Spleen (tissue), 11 donors: ENCODE measurements around the gene ABCG1. TPM values are rescaled to one million over a fixed set of nuclear protein-coding genes. Genes with fewer than 3 reads are reported as not detected.

Source experiments
- DNase-seq: peaks from one replicate; pipeline ENCODE4 v3.0.0-alpha.2; 2020
- H3K27ac ChIP-seq, 8 donors: fragments of 200-600 bp; sonication (generic) in 7 of 8; 1 replicate in 4 of 8; 2 replicates in 4 of 8; pipeline versions ENCODE4 v1.5.0 to v1.8.0; 2016 to 2021; ENCODE audit warnings: inconsistent platforms in 4 of 8, mild to moderate bottlenecking in 4 of 8, moderate library complexity in 1 of 8
- H3K27me3 ChIP-seq, 7 donors: fragments of 200-600 bp; sonication (generic) in 6 of 7; replicated peaks in 1 of 7; 1 replicate in 4 of 7; 2 replicates in 3 of 7; pipeline versions ENCODE4 v1.5.0 to v1.8.0; 2016 to 2021; ENCODE audit warnings: inconsistent platforms in 3 of 7, mild to moderate bottlenecking in 1 of 7
- H3K36me3 ChIP-seq, 6 donors: fragments of 200-600 bp; sonication (generic) in 5 of 6; 1 replicate in 4 of 6; 2 replicates in 2 of 6; pipeline versions ENCODE4 v1.5.0 to v1.8.0; 2016 to 2021; ENCODE audit warnings: inconsistent platforms in 2 of 6
- H3K4me1 ChIP-seq, 6 donors: fragments of 200-600 bp; sonication (generic) in 5 of 6; 1 replicate in 3 of 6; 2 replicates in 3 of 6; pipeline versions ENCODE4 v1.5.0 to v1.8.0; 2016 to 2021; ENCODE audit warnings: inconsistent platforms in 3 of 6
- H3K4me3 ChIP-seq, 8 donors: fragments of 200-600 bp; sonication (generic) in 7 of 8; 1 replicate in 4 of 8; 2 replicates in 4 of 8; pipeline versions ENCODE4 v1.5.0 to v1.8.0; 2016 to 2021; ENCODE audit warnings: inconsistent platforms in 4 of 8, mild to moderate bottlenecking in 4 of 8, moderate library complexity in 2 of 8
- H3K9me3 ChIP-seq, 8 donors: fragments of 200-600 bp; sonication (generic) in 7 of 8; 1 replicate in 4 of 8; 2 replicates in 4 of 8; pipeline versions ENCODE4 v1.5.0 to v1.8.0; 2016 to 2021; ENCODE audit warnings: inconsistent platforms in 4 of 8
- CTCF ChIP-seq, 11 experiments: fragments of 200-600 bp in 7 of 11; fragments of 450-650 bp in 4 of 11; sonication (generic) in 4 of 11; IDR thresholded peaks in 8 of 11; conservative IDR thresholded peaks in 3 of 11; 1 replicate in 7 of 11; 2 replicates in 4 of 11; pipeline versions ENCODE4 v1.4.0 to v1.8.0; 2016 to 2021; ENCODE audit warnings: antibody characterized with exemption in 11 of 11, inconsistent platforms in 4 of 11, mild to moderate bottlenecking in 1 of 11
- POLR2A ChIP-seq, 3 donors: fragments of 450-650 bp; IDR thresholded peaks; one replicate each; pipeline ENCODE4 v1.5.1; 2017; ENCODE audit warnings: antibody characterized with exemption in 3 of 3, mild to moderate bottlenecking in 1 of 3
- POLR2AphosphoS5 ChIP-seq, 3 donors: sonication (generic); formaldehyde crosslinking; IDR thresholded peaks; one replicate each; pipeline ENCODE4 v1.5.1; 2017; ENCODE audit warnings: antibody characterized with exemption in 3 of 3
- WGBS, 5 donors: extraction: QIAGEN DNeasy Blood & Tissue Kit in 3 of 5; methylation state at CpG; one replicate each; pipeline versions ENCODE4 v1.1.5 to v1.1.7; 2013 to 2018; 5-methylcytosine and 5-hydroxymethylcytosine counted together
- intact Hi-C: fragments of 100-400 bp; cut with DNase I; formaldehyde crosslinking; loops from one replicate; pipeline ENCODE4 v1.15.0; 2023; ENCODE audit warnings: low total_unique reads
- polyA plus RNA-seq, 3 donors: library from polyadenylated mRNA; stranded (reverse); fragments of 200-250 nt; gene quantifications; one replicate each; pipeline ENCODE4 v1.2.1, GENCODE V29; 2013
- total RNA-seq, 7 donors: library from RNA; depleted of rRNA in 3 of 7; stranded (reverse); fragments of >200 nt in 3 of 7; fragmentation: NEBNext Ultra II Directional in 4 of 7; extraction: Animal tissue kit (Norgen Biotek cat#: 25700) in 4 of 7; gene quantifications; one replicate each; pipeline versions ENCODE4 v1.1.0 to v1.2.1, GENCODE V29; 2016 to 2021
- donor health status: healthy with polysubstance abuse.
- donor health status: DM: no; HTN: no; CAD: no; lungs with moderate emphysema.
- donor health status: DM: no; HTN: no; CAD: no.
- donor health status: Bipolar disorder and iron deficiency.
- donor health status: healthy.
- donor health status: DM: no; HTN: no; CAD: no.
- donor health status: DM: yes; HTN: yes; CAD: no.

The ABCG1 gene
- total and polyA plus RNA-seq, 10 donors: 14.6 to 143 (median 96.7) TPM

- H3K4me3 ChIP-seq: no peak overlapping the region
- TF ChIP-seq POLR2AphosphoS5 (IDR thresholded peaks at IDR 0.05): no peak
- TF ChIP-seq CTCF (IDR thresholded peaks at IDR 0.05 in 8 of 11, conservative IDR thresholded peaks at IDR 0.05 in 3 of 11): no peak
- TF ChIP-seq POLR2A (IDR thresholded peaks at IDR 0.05): no peak
- H3K9me3 ChIP-seq: no peaks in the 10 kb centered on the region
- intact Hi-C loops: no loop called here
- H3K27me3 ChIP-seq: no peaks in the 10 kb centered on the region
- peaks cover 13 to 85% (median 56%) of the 10 kb centered on the region in 6 donors for H3K4me1 ChIP-seq
- no peaks in the 10 kb centered on the region for H3K36me3 ChIP-seq
- 59 to 80% (median 66%) methylated on average over 6 to 9 of the region's 9 CpGs for WGBS, 5 donors
- peak overlapping the region in 1 of 8 donors; percentile 32 for H3K27ac ChIP-seq
- DNase-seq: no peak
Observed at GRCh38 chr21:42242611-42243010, 23.7 kb downstream of the ABCG1 start.

GRCh38 chr21:42243026-42243425, 24.1 kb downstream of the ABCG1 start:
- 70 to 90% (median 81%) methylated on average over 5 to 6 of the region's 6 CpGs for WGBS, 5 donors
- H3K4me1 ChIP-seq: peaks cover 8 to 85% (median 54%) of the 10 kb centered on the region in 6 donors
- no peak for DNase-seq
- H3K9me3 ChIP-seq: no peaks in the 10 kb centered on the region
- no peak overlapping the region for H3K4me3 ChIP-seq
- H3K27ac ChIP-seq: peak overlapping the region in 1 of 8 donors; percentile 32
- no peaks in the 10 kb centered on the region for H3K27me3 ChIP-seq
- intact Hi-C loops: no loop called here
- no peak for TF ChIP-seq POLR2AphosphoS5 (IDR thresholded peaks at IDR 0.05)
- TF ChIP-seq POLR2A (IDR thresholded peaks at IDR 0.05): no peak
- no peak for TF ChIP-seq CTCF (IDR thresholded peaks at IDR 0.05 in 8 of 11, conservative IDR thresholded peaks at IDR 0.05 in 3 of 11)
- no peaks in the 10 kb centered on the region for H3K36me3 ChIP-seq

- peaks cover 4 to 85% (median 58%) of the 10 kb centered on the region in 6 donors for H3K4me1 ChIP-seq
- peak; percentile 71 for DNase-seq
- H3K9me3 ChIP-seq: no peaks in the 10 kb centered on the region
- peak overlapping the region in 5 of 8 donors; percentile 18 to 48 (median 30) for H3K27ac ChIP-seq
- no peak overlapping the region for H3K4me3 ChIP-seq
- intact Hi-C loops: no loop called here
- WGBS, 5 donors: 38 to 59% (median 48%) methylated on average over 10 of the region's 10 CpGs
- H3K27me3 ChIP-seq: no peaks in the 10 kb centered on the region
- no peaks in the 10 kb centered on the region for H3K36me3 ChIP-seq
- no peak for TF ChIP-seq CTCF (IDR thresholded peaks at IDR 0.05 in 8 of 11, conservative IDR thresholded peaks at IDR 0.05 in 3 of 11)
- peak in 2 of 3 donors; percentile 19 to 23 for TF ChIP-seq POLR2AphosphoS5 (IDR thresholded peaks at IDR 0.05)
Observed at GRCh38 chr21:42245331-42246193, 26.6 kb downstream of the ABCG1 start.

- H3K4me1 ChIP-seq: peaks cover 5 to 89% (median 63%) of the 10 kb centered on the region in 6 donors
- H3K4me3 ChIP-seq: no peak overlapping the region
- H3K36me3 ChIP-seq: no peaks in the 10 kb centered on the region
- peak; percentile 67 for DNase-seq
- peak overlapping the region in 4 of 8 donors; percentile 14 to 50 (median 42) for H3K27ac ChIP-seq
- intact Hi-C loops: no loop called here
- WGBS, 5 donors: 50 to 62% (median 57%) methylated on average over 11 of the region's 11 CpGs
- TF ChIP-seq POLR2AphosphoS5 (IDR thresholded peaks at IDR 0.05): peak in 1 of 3 donors; percentile 11
- no peak for TF ChIP-seq POLR2A (IDR thresholded peaks at IDR 0.05)
- no peak for TF ChIP-seq CTCF (IDR thresholded peaks at IDR 0.05 in 8 of 11, conservative IDR thresholded peaks at IDR 0.05 in 3 of 11)
- H3K9me3 ChIP-seq: no peaks in the 10 kb centered on the region
- no peaks in the 10 kb centered on the region for H3K27me3 ChIP-seq
Observed at GRCh38 chr21:42247716-42248115, 28.8 kb downstream of the ABCG1 start.
